ENCODE results near the gene SCAMP2. TPM values are rescaled to one million over a fixed set of nuclear protein-coding genes. Genes with fewer than 3 reads are reported as not detected.
"Not testable (repeated sequence)": the region's sequence is repeated elsewhere in the genome, so short reads cannot be mapped to it uniquely, and the experiment has no call there.

The SCAMP2 gene
- total and polyA plus RNA-seq, 4 donors: 21.7 to 42.5 (median 29.1) TPM

- DNase-seq (ENCODE audit: low spot score): no peak
- peaks cover 17 to 66% (median 46%) of the 10 kb centered on the region in 4 donors for H3K36me3 ChIP-seq (ENCODE audit: control insufficient read depth in 4 of 4, insufficient read depth in 3 of 4, low read depth in 1 of 4, low read length in 3 of 4)
- WGBS: 95% methylated on average over 6 of the region's 6 CpGs
Measured at GRCh38 chr15:74917676-74918075, 44.5 kb upstream of the SCAMP2 start.

GRCh38 chr15:74913799-74914198 is 40.6 kb upstream of the SCAMP2 start:
- not testable (repeated sequence) for H3K9ac ChIP-seq (ENCODE audit: low read depth in 1 of 2, low read length in 2 of 2); H3K4me1 ChIP-seq (ENCODE audit: control insufficient read depth in 4 of 4, insufficient read depth in 4 of 4, low read length in 3 of 4); DNase-seq (ENCODE audit: low spot score); H3K9me3 ChIP-seq (ENCODE audit: control insufficient read depth in 4 of 4, low read length in 3 of 4); H3K27ac ChIP-seq (ENCODE audit: low read depth in 1 of 2, low read length in 2 of 2); H3K4me3 ChIP-seq (ENCODE audit: low read depth in 1 of 3, low read length in 3 of 3); H3K27me3 ChIP-seq (ENCODE audit: control insufficient read depth in 4 of 4, insufficient read depth in 4 of 4, low read length in 3 of 4)
- H3K36me3 ChIP-seq (ENCODE audit: control insufficient read depth in 4 of 4, insufficient read depth in 3 of 4, low read depth in 1 of 4, low read length in 3 of 4): peaks cover 16 to 37% (median 26%) of the 10 kb centered on the region in 4 donors
- WGBS: 97% methylated on average over 8 of the region's 8 CpGs

More at GRCh38 chr15:74917676-74918075, 44.5 kb upstream of the SCAMP2 start:
- TF ChIP-seq REST (IDR thresholded peaks at IDR 0.05) (no peak), EGR1 (IDR thresholded peaks at IDR 0.05; ENCODE audit: low read depth in 2 of 2) (no peak), MAX (IDR thresholded peaks at IDR 0.05) (no peak), ZBTB33 (IDR thresholded peaks at IDR 0.05) (no peak), HNF4G (IDR thresholded peaks at IDR 0.05) (no peak), TAF1 (conservative IDR thresholded peaks at IDR 0.05) (no peak), GABPA (IDR thresholded peaks at IDR 0.05 in 1 of 2, conservative IDR thresholded peaks at IDR 0.05 in 1 of 2) (no peak), CTCF (IDR thresholded peaks at IDR 0.05; ENCODE audit: low read depth, low read length, missing input control) (no peak), FOXA1 (IDR thresholded peaks at IDR 0.05) (no peak), RAD21 (IDR thresholded peaks at IDR 0.05) (no peak), RXRA (IDR thresholded peaks at IDR 0.05) (no peak), NR2F2 (IDR thresholded peaks at IDR 0.05) (no peak), FOXA2 (IDR thresholded peaks at IDR 0.05) (no peak), JUND (IDR thresholded peaks at IDR 0.05) (no peak), SP1 (IDR thresholded peaks at IDR 0.05) (no peak), YY1 (IDR thresholded peaks at IDR 0.05) (no peak), ATF3 (IDR thresholded peaks at IDR 0.05) (no peak)
- no peak overlapping the region for H3K4me3 ChIP-seq (ENCODE audit: low read depth in 1 of 3, low read length in 3 of 3)
- no peak overlapping the region for H3K27ac ChIP-seq (ENCODE audit: low read depth in 1 of 2, low read length in 2 of 2)
- no peak overlapping the region for H3K9ac ChIP-seq (ENCODE audit: low read depth in 1 of 2, low read length in 2 of 2)
- H3K9me3 ChIP-seq (ENCODE audit: control insufficient read depth in 4 of 4, low read length in 3 of 4): no peaks in the 10 kb centered on the region
- no peaks in the 10 kb centered on the region for H3K4me1 ChIP-seq (ENCODE audit: control insufficient read depth in 4 of 4, insufficient read depth in 4 of 4, low read length in 3 of 4)
- H3K27me3 ChIP-seq (ENCODE audit: control insufficient read depth in 4 of 4, insufficient read depth in 4 of 4, low read length in 3 of 4): no peaks in the 10 kb centered on the region

All from liver (tissue), 9 donors.